Measurements from ENCODE around the gene SCPEP1. TPM values are rescaled to one million over a fixed set of nuclear protein-coding genes. Genes with fewer than 3 reads are reported as not detected.

The SCPEP1 gene, protein sequence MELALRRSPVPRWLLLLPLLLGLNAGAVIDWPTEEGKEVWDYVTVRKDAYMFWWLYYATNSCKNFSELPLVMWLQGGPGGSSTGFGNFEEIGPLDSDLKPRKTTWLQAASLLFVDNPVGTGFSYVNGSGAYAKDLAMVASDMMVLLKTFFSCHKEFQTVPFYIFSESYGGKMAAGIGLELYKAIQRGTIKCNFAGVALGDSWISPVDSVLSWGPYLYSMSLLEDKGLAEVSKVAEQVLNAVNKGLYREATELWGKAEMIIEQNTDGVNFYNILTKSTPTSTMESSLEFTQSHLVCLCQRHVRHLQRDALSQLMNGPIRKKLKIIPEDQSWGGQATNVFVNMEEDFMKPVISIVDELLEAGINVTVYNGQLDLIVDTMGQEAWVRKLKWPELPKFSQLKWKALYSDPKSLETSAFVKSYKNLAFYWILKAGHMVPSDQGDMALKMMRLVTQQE
- total RNA-seq: 10 to 100 TPM; 13.1 to 39.7 (median 20.3) TPM

GRCh38 chr17:56977673-56978395, at the start of gene SCPEP1:
SCPEP1 (plus strand) TSS chr17:56978131; CDS start chr17:56978160, 29 bp downstream.
- peak; percentile 85 for DNase-seq

DNA sequence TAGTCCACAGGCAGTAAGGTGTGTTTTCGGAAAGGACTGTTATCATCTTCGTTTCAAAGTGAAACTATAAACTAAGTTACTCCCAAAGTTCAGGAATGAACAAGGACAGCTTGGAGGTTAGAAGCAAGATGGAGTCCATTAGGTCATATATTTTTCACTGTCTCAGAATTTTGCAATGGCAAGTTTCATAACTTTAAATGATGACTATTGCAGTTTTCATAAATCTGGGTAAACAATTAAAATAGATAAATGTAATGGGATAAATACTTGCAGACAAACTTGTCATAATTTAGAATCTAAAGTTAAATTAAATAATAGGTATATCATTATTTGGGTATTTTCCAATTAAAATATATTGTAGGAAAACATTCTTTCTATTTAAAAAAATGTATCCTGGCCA, 49.3 kb upstream of the SCPEP1 start:
- 86 to 95% methylated on average over 2 of the region's 2 CpGs for WGBS, 2 donors (ENCODE audit: low coverage in 1 of 2)
- intact Hi-C loops (cut with DNase I; ENCODE audit: low total_unique reads): no loop called here
- H3K36me3 ChIP-seq: no peaks in the 10 kb centered on the region
- H3K9me3 ChIP-seq: peaks cover 7 to 8% of the 10 kb centered on the region in 2 donors
- H3K27ac ChIP-seq: no peak overlapping the region
- TF ChIP-seq POLR2A (IDR thresholded peaks at IDR 0.05) (no peak), POLR2AphosphoS5 (IDR thresholded peaks at IDR 0.05) (no peak), EP300 (IDR thresholded peaks at IDR 0.05; ENCODE audit: low read depth) (no peak)
- TF ChIP-seq, protein P1, sequence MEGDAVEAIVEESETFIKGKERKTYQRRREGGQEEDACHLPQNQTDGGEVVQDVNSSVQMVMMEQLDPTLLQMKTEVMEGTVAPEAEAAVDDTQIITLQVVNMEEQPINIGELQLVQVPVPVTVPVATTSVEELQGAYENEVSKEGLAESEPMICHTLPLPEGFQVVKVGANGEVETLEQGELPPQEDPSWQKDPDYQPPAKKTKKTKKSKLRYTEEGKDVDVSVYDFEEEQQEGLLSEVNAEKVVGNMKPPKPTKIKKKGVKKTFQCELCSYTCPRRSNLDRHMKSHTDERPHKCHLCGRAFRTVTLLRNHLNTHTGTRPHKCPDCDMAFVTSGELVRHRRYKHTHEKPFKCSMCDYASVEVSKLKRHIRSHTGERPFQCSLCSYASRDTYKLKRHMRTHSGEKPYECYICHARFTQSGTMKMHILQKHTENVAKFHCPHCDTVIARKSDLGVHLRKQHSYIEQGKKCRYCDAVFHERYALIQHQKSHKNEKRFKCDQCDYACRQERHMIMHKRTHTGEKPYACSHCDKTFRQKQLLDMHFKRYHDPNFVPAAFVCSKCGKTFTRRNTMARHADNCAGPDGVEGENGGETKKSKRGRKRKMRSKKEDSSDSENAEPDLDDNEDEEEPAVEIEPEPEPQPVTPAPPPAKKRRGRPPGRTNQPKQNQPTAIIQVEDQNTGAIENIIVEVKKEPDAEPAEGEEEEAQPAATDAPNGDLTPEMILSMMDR (IDR thresholded peaks at IDR 0.05): no peak
- no peak overlapping the region for H3K4me3 ChIP-seq
- in situ Hi-C loops (cut with MboI; ENCODE audit: low pct_ligation_motif_present in 1 of 4, low pct_unique_long_range_greater_than_20kb in 1 of 4, low sequenced_read_pairs in 3 of 4): loop anchor here in 1 of 4 donors (25.0 kb wide), 1 partner anchor 116 kb away; no protein-coding TSS in a partner anchor
- no peak for DNase-seq
- no peaks in the 10 kb centered on the region for H3K4me1 ChIP-seq
- no peaks in the 10 kb centered on the region for H3K27me3 ChIP-seq

More at GRCh38 chr17:56977673-56978395, at the start of gene SCPEP1:
- Histone ChIP-seq H3K27me3 (no peaks in the 10 kb centered on the region), H3K4me1 (peaks cover 0 to 22% (median 12%) of the 10 kb centered on the region in 4 donors), H3K4me3 (peak within 1 kb of the TSS; percentile 45 to 80 (median 47)), H3K27ac (peak within 1 kb of the TSS; percentile 70 to 77 (median 74)), H3K36me3 (no peaks in the 10 kb centered on the region), H3K9me3 (no peaks in the 10 kb centered on the region)
- WGBS, 2 donors (ENCODE audit: low coverage in 1 of 2): 0 to 1% methylated on average over 5 to 28 of the region's 42 CpGs
- intact Hi-C loops (cut with DNase I; ENCODE audit: low total_unique reads) (no loop called here), in situ Hi-C loops (cut with MboI; ENCODE audit: low pct_ligation_motif_present in 1 of 4, low pct_unique_long_range_greater_than_20kb in 1 of 4, low sequenced_read_pairs in 3 of 4) (no loop called here)
- no peak for TF ChIP-seq EP300 (IDR thresholded peaks at IDR 0.05; ENCODE audit: low read depth)
- peak; percentile 83 to 96 (median 90) for TF ChIP-seq POLR2AphosphoS5 (IDR thresholded peaks at IDR 0.05)
- TF ChIP-seq, protein P1 (IDR thresholded peaks at IDR 0.05): no peak
- peak; percentile 42 for TF ChIP-seq POLR2A (IDR thresholded peaks at IDR 0.05)

DNA sequence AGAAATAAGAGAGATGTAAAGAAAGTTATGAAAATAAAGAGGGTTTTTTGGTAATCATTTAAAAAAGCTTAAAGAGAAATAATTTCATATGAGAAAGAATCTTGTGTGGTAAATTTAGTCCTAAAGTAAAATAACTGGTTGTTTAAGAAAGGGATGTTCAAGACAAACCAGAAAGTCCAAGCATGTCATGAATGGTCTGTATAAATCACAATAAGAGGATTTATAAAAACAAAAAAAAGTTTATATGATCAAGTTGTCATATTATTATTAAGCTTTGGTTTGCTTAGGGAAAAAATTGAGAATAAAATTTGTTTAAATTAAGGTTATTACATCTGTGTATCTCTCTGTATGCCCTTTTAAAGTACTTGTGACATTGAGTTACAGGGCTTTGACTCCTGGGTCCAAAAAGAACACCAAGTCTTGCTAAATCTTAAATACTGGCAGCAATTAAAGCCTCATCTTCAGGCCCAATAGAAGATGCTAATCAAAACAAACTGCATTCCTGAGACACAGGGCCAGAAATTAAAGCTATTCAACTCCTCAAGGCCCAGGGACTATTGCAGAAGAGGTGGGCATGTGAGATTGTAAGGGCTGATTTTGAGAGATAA, 48.5 kb upstream of the SCPEP1 start:
- Histone ChIP-seq H3K9me3 (peaks cover 7 to 8% of the 10 kb centered on the region in 2 donors), H3K27ac (no peak overlapping the region), H3K27me3 (no peaks in the 10 kb centered on the region), H3K4me3 (no peak overlapping the region), H3K4me1 (no peaks in the 10 kb centered on the region), H3K36me3 (no peaks in the 10 kb centered on the region)
- DNase-seq: no peak
- intact Hi-C loops (cut with DNase I; ENCODE audit: low total_unique reads): no loop called here
- TF ChIP-seq, protein P1 (IDR thresholded peaks at IDR 0.05): no peak
- no peak for TF ChIP-seq EP300 (IDR thresholded peaks at IDR 0.05; ENCODE audit: low read depth)
- in situ Hi-C loops (cut with MboI; ENCODE audit: low pct_ligation_motif_present in 1 of 4, low pct_unique_long_range_greater_than_20kb in 1 of 4, low sequenced_read_pairs in 3 of 4): loop anchor here in 1 of 4 donors (25.0 kb wide), 1 partner anchor 117 kb away; no protein-coding TSS in a partner anchor

Data from transverse colon (tissue), 4 donors.